Cardiac muscle cell (in vitro differentiated cells and primary cell): ENCODE results near the gene CHMP2A. TPM values are rescaled to one million over a fixed set of nuclear protein-coding genes. Genes with fewer than 3 reads are reported as not detected.
A peak's percentile ranks its signal among the peaks of the same experiment; 100 is the strongest.

Source experiments
- DNase-seq, 2 donors: peaks; one replicate each; pipeline versions ENCODE4 v3.0.0 to v3.0.0-alpha.2; 2010 to 2017; ENCODE audit warnings: low read depth in 1 of 2, low spot score in 1 of 2
- H3K27ac ChIP-seq: fragments of 200-600 bp; sonication (generic); 2 replicates; pipeline ENCODE4 v1.5.1; 2016
- H3K27me3 ChIP-seq: fragments of 200-600 bp; sonication (generic); 2 replicates; pipeline ENCODE4 v1.6.0; 2016; ENCODE audit warnings: control low read depth
- H3K36me3 ChIP-seq: fragments of 200-600 bp; sonication (generic); 2 replicates; pipeline ENCODE4 v1.5.1; 2016; ENCODE audit warnings: control low read depth
- H3K4me1 ChIP-seq: fragments of 200-600 bp; sonication (generic); 2 replicates; pipeline ENCODE4 v1.8.1; 2017; ENCODE audit warnings: low read depth, mild to moderate bottlenecking, mixed run types
- H3K4me3 ChIP-seq: fragments of 200-600 bp; sonication (generic); 2 replicates; pipeline ENCODE4 v1.5.1; 2016; ENCODE audit warnings: mild to moderate bottlenecking
- H3K9me3 ChIP-seq: fragments of 200-600 bp; sonication (generic); 2 replicates; pipeline ENCODE4 v1.5.1; 2017; ENCODE audit warnings: low read depth, mild to moderate bottlenecking, control low read depth
- polyA plus RNA-seq: library from polyadenylated mRNA; unstranded; fragments of >200 nt; fragmentation: Nextera tagmentation; extraction: Ambion mirVana; gene quantifications from 2 replicates; pipeline ENCODE4 v1.2.1, GENCODE V29; 2016
- total RNA-seq: library from RNA; depleted of rRNA; stranded (reverse); fragments of >200 nt; gene quantifications from 2 replicates; pipeline ENCODE4 v1.2.3, GENCODE V29; 2016
- TF ChIP-seq, protein P1 (sequence below): IDR thresholded peaks from 2 replicates; pipeline ENCODE4 v1.5.1; 2012; ENCODE audit warnings: low read depth, mild to moderate bottlenecking, low read length

The CHMP2A gene
- total and polyA plus RNA-seq, 2 experiments from 2014 or later, result 247 to 265 TPM

DNA sequence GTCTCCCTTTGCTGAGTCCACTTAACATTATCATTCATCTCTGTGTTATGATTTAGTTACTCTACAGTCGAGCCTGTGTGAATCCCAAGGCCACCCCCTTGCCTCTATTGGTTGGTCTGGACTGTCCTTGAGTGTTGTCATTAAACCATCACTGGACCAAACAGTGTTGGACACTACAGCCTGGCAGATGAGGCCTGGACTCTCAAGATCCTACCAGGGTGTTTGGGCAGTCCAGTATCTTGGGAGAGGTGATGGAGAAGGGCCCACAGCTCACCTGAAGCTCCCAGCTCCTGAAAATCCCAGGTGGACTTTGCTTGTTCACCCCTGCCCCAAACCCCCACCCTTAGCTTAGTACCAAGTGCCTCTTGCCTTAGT, 3.8 kb downstream of the CHMP2A start:
- no peak for DNase-seq
- no peaks in the 10 kb centered on the region for H3K9me3 ChIP-seq
- no peak overlapping the region for H3K4me3 ChIP-seq
- H3K27ac ChIP-seq, result no peak overlapping the region
- peaks cover 19% of the 10 kb centered on the region for H3K4me1 ChIP-seq
- H3K27me3 ChIP-seq, result no peaks in the 10 kb centered on the region
- H3K36me3 ChIP-seq, result peaks cover 48% of the 10 kb centered on the region
- TF ChIP-seq, protein P1, sequence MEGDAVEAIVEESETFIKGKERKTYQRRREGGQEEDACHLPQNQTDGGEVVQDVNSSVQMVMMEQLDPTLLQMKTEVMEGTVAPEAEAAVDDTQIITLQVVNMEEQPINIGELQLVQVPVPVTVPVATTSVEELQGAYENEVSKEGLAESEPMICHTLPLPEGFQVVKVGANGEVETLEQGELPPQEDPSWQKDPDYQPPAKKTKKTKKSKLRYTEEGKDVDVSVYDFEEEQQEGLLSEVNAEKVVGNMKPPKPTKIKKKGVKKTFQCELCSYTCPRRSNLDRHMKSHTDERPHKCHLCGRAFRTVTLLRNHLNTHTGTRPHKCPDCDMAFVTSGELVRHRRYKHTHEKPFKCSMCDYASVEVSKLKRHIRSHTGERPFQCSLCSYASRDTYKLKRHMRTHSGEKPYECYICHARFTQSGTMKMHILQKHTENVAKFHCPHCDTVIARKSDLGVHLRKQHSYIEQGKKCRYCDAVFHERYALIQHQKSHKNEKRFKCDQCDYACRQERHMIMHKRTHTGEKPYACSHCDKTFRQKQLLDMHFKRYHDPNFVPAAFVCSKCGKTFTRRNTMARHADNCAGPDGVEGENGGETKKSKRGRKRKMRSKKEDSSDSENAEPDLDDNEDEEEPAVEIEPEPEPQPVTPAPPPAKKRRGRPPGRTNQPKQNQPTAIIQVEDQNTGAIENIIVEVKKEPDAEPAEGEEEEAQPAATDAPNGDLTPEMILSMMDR, result no peak

DNA sequence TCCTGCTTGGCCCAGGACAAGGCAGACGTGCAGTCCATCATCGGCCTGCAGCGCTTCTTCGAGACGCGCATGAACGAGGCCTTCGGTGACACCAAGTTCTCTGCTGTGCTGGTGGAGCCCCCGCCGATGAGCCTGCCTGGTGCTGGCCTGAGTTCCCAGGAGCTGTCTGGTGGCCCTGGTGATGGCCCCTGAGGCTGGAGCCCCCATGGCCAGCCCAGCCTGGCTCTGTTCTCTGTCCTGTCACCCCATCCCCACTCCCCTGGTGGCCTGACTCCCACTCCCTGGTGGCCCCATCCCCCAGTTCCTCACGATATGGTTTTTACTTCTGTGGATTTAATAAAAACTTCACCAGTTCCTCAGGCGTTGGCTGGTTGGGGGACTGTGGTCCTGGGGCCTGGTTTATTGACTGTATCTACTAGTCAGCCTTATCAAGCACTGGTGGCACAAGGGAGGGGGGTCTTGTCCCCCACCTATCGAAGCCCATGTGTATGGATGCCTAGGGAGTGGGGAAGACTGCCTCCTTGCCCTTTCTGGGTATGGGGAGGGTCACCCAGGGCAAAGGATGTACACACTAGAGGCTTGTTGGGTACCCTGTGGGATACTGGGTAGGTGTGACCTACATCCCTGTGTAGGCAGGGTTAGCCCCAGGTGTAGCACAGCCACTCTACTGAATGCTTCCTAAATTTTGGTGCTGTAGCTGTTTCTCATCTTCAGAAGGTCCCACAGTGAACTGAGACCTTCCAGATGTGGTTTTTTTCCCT, 4.4 kb downstream of the CHMP2A start:
- no peaks in the 10 kb centered on the region for H3K9me3 ChIP-seq
- DNase-seq, result no peak
- H3K27ac ChIP-seq, result no peak overlapping the region
- H3K36me3 ChIP-seq, result peaks cover 47% of the 10 kb centered on the region
- TF ChIP-seq, protein P1, result no peak
- H3K4me1 ChIP-seq, result peaks cover 24% of the 10 kb centered on the region
- H3K4me3 ChIP-seq, result no peak overlapping the region
- H3K27me3 ChIP-seq, result no peaks in the 10 kb centered on the region

GRCh38 chr19:58549664-58550361, 5.1 kb downstream of the CHMP2A start:
- Histone ChIP-seq H3K27me3 (no peaks in the 10 kb centered on the region), H3K36me3 (peaks cover 47% of the 10 kb centered on the region), H3K4me3 (no peak overlapping the region), H3K27ac (no peak overlapping the region), H3K9me3 (no peaks in the 10 kb centered on the region), H3K4me1 (peaks cover 21% of the 10 kb centered on the region)
- DNase-seq, result no peak
- TF ChIP-seq, protein P1, result no peak

- H3K27me3 ChIP-seq, result no peaks in the 10 kb centered on the region
- H3K4me3 ChIP-seq, result no peak overlapping the region
- H3K36me3 ChIP-seq, result peaks cover 47% of the 10 kb centered on the region
- H3K27ac ChIP-seq, result peak overlapping the region; percentile 33
- no peaks in the 10 kb centered on the region for H3K9me3 ChIP-seq
- no peak for DNase-seq
- TF ChIP-seq, protein P1, result no peak
- H3K4me1 ChIP-seq, result peaks cover 19% of the 10 kb centered on the region
These were observed 5.8 kb downstream of the CHMP2A start for GRCh38 chr19:58548859-58549663.
